ENCODE data around the gene CDK5.

- TF ChIP-seq, protein P1, sequence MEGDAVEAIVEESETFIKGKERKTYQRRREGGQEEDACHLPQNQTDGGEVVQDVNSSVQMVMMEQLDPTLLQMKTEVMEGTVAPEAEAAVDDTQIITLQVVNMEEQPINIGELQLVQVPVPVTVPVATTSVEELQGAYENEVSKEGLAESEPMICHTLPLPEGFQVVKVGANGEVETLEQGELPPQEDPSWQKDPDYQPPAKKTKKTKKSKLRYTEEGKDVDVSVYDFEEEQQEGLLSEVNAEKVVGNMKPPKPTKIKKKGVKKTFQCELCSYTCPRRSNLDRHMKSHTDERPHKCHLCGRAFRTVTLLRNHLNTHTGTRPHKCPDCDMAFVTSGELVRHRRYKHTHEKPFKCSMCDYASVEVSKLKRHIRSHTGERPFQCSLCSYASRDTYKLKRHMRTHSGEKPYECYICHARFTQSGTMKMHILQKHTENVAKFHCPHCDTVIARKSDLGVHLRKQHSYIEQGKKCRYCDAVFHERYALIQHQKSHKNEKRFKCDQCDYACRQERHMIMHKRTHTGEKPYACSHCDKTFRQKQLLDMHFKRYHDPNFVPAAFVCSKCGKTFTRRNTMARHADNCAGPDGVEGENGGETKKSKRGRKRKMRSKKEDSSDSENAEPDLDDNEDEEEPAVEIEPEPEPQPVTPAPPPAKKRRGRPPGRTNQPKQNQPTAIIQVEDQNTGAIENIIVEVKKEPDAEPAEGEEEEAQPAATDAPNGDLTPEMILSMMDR (IDR thresholded peaks at IDR 0.05), result no peak
- TF ChIP-seq POLR2A (IDR thresholded peaks at IDR 0.05) (no peak), EP300 (IDR thresholded peaks at IDR 0.05) (no peak)
These were observed 8.7 kb downstream of the CDK5 start for GRCh38 chr7:151048911-151049463.

Measured in ovary (tissue), 3 donors.